ENCODE results near the gene TRPM1.

DNA sequence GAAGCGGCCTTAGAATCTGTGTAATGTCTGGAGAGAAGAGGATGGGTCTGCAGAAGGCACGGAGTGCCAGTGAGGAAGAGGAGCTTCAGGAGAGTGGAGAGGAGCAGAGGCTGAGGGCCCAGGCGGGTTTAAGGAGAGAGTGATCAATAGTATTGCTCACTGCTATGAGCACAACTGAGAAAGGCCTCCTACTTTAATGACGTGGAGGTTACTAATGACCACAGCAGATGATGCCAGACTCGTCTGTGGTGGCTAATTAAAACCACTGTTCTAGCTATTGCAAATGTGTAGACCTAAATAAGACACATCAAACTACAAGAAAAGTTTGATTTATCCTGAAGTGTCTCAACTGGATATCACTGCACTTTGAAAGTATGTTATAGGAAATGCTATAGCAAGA lies 143.3 kb downstream of the TRPM1 start:
- TF ChIP-seq CTCF (IDR thresholded peaks at IDR 0.05) (no peak), POLR2A (IDR thresholded peaks at IDR 0.05) (no peak)
